Measurements from ENCODE around the gene NKTR. TPM values are rescaled to one million over a fixed set of nuclear protein-coding genes. Genes with fewer than 3 reads are reported as not detected.
A peak's percentile ranks its signal among the peaks of the same experiment; 100 is the strongest.

NKTR gene
- polyA plus RNA-seq, 3 donors = 2.6 to 78.5 (median 5.8) TPM

- H3K27ac ChIP-seq (ENCODE audit: low read depth in 1 of 2, low read length in 2 of 2) = peak overlapping the region in 1 of 2 donors; percentile 87
Observed at GRCh38 chr3:42649783-42650182, 49.3 kb downstream of the NKTR start.

More at GRCh38 chr3:42649783-42650182, 49.3 kb downstream of the NKTR start:
- no peak for DNase-seq
- no peak overlapping the region for H3K4me2 ChIP-seq (replicated peaks; ENCODE audit: extremely low read depth, low read length, poor library complexity, severe bottlenecking)
- no peaks in the 10 kb centered on the region for H3K9me3 ChIP-seq (replicated peaks in 1 of 2; ENCODE audit: control insufficient read depth in 1 of 2, insufficient read depth in 1 of 2, low read length in 2 of 2)
- no peak for TF ChIP-seq CTCF (IDR thresholded peaks at IDR 0.05)
- Mint-ChIP-seq H3K4me3 (no peak overlapping the region), H3K27ac (peak overlapping the region in 6 of 7 donors; percentile 44 to 75 (median 65)), H3K4me1 (peaks cover 52% of the 10 kb centered on the region), H3K9me3 (no peaks in the 10 kb centered on the region), H3K27me3 (ENCODE audit: low read depth in 3 of 3) (peaks cover 0 to 2% (median 0%) of the 10 kb centered on the region in 3 donors), H3K36me3 (peaks cover 41 to 54% of the 10 kb centered on the region in 2 donors)
- H3K9ac ChIP-seq (ENCODE audit: insufficient read depth, low read length, poor library complexity, severe bottlenecking) = no peak overlapping the region
- H3K27me3 ChIP-seq (ENCODE audit: control insufficient read depth in 2 of 2, insufficient read depth in 2 of 2, low read length in 2 of 2) = no peaks in the 10 kb centered on the region
- H2AFZ ChIP-seq (ENCODE audit: insufficient read depth, low read depth, low read length, poor library complexity, severe bottlenecking) = no peak overlapping the region
- 96% methylated on average over 3 of the region's 4 CpGs for WGBS (ENCODE audit: insufficient coverage)
- peaks cover 80% of the 10 kb centered on the region for H4K20me1 ChIP-seq (ENCODE audit: insufficient read depth, low read length)
- H3K4me1 ChIP-seq (ENCODE audit: control insufficient read depth in 1 of 2, insufficient read depth in 2 of 2, low read length in 2 of 2) = peaks cover 34 to 44% of the 10 kb centered on the region in 2 donors
- peaks cover 95% of the 10 kb centered on the region for H3K79me2 ChIP-seq (ENCODE audit: insufficient read depth, low read length)
- no peak overlapping the region for H3K4me3 ChIP-seq (replicated peaks in 1 of 3; ENCODE audit: low read depth in 2 of 3, low read length in 3 of 3)
- peaks cover 35 to 69% of the 10 kb centered on the region in 2 donors for H3K36me3 ChIP-seq (replicated peaks in 1 of 2; ENCODE audit: control insufficient read depth in 1 of 2, insufficient read depth in 2 of 2, low read length in 2 of 2)
- intact Hi-C loops (cut with micrococcal nuclease) = loop anchor here in 1 of 2 donors (10.0 kb wide), 1 partner anchor 65 kb away; the partner anchor contains the start of gene SEC22C
